Cardiac muscle cell (in vitro differentiated cells and primary cell): ENCODE results near the gene GADD45GIP1. TPM values are rescaled to one million over a fixed set of nuclear protein-coding genes. Genes with fewer than 3 reads are reported as not detected.

Experiments
- DNase-seq, 2 donors: peaks; one replicate each; pipeline versions ENCODE4 v3.0.0 to v3.0.0-alpha.2; 2010 to 2017; ENCODE audit warnings: low read depth in 1 of 2, low spot score in 1 of 2
- H3K27ac ChIP-seq: fragments of 200-600 bp; sonication (generic); 2 replicates; pipeline ENCODE4 v1.5.1; 2016
- H3K27me3 ChIP-seq: fragments of 200-600 bp; sonication (generic); 2 replicates; pipeline ENCODE4 v1.6.0; 2016; ENCODE audit warnings: control low read depth
- H3K36me3 ChIP-seq: fragments of 200-600 bp; sonication (generic); 2 replicates; pipeline ENCODE4 v1.5.1; 2016; ENCODE audit warnings: control low read depth
- H3K4me1 ChIP-seq: fragments of 200-600 bp; sonication (generic); 2 replicates; pipeline ENCODE4 v1.8.1; 2017; ENCODE audit warnings: low read depth, mild to moderate bottlenecking, mixed run types
- H3K4me3 ChIP-seq: fragments of 200-600 bp; sonication (generic); 2 replicates; pipeline ENCODE4 v1.5.1; 2016; ENCODE audit warnings: mild to moderate bottlenecking
- H3K9me3 ChIP-seq: fragments of 200-600 bp; sonication (generic); 2 replicates; pipeline ENCODE4 v1.5.1; 2017; ENCODE audit warnings: low read depth, mild to moderate bottlenecking, control low read depth
- polyA plus RNA-seq: library from polyadenylated mRNA; unstranded; fragments of >200 nt; fragmentation: Nextera tagmentation; extraction: Ambion mirVana; gene quantifications from 2 replicates; pipeline ENCODE4 v1.2.1, GENCODE V29; 2016
- total RNA-seq: library from RNA; depleted of rRNA; stranded (reverse); fragments of >200 nt; gene quantifications from 2 replicates; pipeline ENCODE4 v1.2.3, GENCODE V29; 2016
- TF ChIP-seq, protein P1 (sequence below): IDR thresholded peaks from 2 replicates; pipeline ENCODE4 v1.5.1; 2012; ENCODE audit warnings: low read depth, mild to moderate bottlenecking, low read length

The GADD45GIP1 gene
- total and polyA plus RNA-seq, 2 experiments from 2014 or later: 84.5 to 145 TPM

DNA sequence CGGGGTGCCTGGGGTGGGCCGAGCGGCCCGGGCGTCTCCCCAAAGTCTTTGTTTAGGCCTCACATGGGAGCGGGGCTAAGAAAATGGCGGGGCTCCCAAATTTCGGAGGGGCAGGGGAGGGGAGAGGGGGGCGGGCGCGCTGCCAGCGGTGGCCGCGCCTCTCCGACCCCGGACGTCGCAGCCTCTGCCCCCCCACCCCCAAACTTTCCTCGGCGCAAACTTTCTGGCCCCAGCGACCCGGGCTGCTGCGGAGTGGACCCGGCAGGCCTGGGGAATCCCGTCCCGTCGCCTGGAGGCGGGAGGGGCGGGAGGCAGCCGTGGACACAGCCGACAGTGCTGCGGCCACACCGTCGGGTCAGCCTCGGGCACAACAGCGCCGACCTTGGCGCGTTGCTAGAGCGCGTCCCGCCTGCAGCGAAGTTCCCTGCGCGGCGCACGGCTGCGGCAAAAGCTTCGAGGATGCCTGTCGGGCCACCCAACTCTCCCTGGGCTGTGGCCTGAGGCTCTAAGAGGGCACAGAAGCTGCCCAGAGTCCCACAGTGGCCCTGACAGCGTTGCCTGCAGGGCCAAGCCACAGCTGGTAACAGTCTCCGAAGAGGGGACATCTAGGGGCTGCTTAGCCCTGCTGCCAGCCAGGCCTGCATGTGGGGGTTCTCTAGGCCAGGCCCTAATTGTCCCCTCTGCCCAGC lies 39.5 kb upstream of the GADD45GIP1 start:
- Histone ChIP-seq H3K36me3 (no peaks in the 10 kb centered on the region), H3K27ac (no peak overlapping the region), H3K4me3 (peak overlapping the region; percentile 26), H3K4me1 (no peaks in the 10 kb centered on the region), H3K9me3 (no peaks in the 10 kb centered on the region), H3K27me3 (peaks cover 96% of the 10 kb centered on the region)
- TF ChIP-seq, protein P1, sequence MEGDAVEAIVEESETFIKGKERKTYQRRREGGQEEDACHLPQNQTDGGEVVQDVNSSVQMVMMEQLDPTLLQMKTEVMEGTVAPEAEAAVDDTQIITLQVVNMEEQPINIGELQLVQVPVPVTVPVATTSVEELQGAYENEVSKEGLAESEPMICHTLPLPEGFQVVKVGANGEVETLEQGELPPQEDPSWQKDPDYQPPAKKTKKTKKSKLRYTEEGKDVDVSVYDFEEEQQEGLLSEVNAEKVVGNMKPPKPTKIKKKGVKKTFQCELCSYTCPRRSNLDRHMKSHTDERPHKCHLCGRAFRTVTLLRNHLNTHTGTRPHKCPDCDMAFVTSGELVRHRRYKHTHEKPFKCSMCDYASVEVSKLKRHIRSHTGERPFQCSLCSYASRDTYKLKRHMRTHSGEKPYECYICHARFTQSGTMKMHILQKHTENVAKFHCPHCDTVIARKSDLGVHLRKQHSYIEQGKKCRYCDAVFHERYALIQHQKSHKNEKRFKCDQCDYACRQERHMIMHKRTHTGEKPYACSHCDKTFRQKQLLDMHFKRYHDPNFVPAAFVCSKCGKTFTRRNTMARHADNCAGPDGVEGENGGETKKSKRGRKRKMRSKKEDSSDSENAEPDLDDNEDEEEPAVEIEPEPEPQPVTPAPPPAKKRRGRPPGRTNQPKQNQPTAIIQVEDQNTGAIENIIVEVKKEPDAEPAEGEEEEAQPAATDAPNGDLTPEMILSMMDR: no peak
- peak in 1 of 2 donors; percentile 47 for DNase-seq

- Histone ChIP-seq H3K27ac (no peak overlapping the region), H3K36me3 (no peaks in the 10 kb centered on the region), H3K9me3 (no peaks in the 10 kb centered on the region), H3K4me3 (peak overlapping the region; percentile 26), H3K27me3 (peaks cover 96% of the 10 kb centered on the region), H3K4me1 (no peaks in the 10 kb centered on the region)
- peak in 1 of 2 donors; percentile 48 for DNase-seq
- TF ChIP-seq, protein P1: no peak
Measured at GRCh38 chr19:12995596-12996405, 38.8 kb upstream of the GADD45GIP1 start.

- Histone ChIP-seq H3K27me3 (peaks cover 96% of the 10 kb centered on the region), H3K4me3 (peak within 1 kb of the TSS; percentile 45), H3K36me3 (no peaks in the 10 kb centered on the region), H3K27ac (no peak within 1 kb of the TSS), H3K4me1 (no peaks in the 10 kb centered on the region), H3K9me3 (no peaks in the 10 kb centered on the region)
- peak; percentile 76 to 80 for DNase-seq
- TF ChIP-seq, protein P1: no peak
Measured at GRCh38 chr19:12994701-12995595, 37.9 kb upstream of the GADD45GIP1 start, which contains the start of gene NFIX. Gene NFIX (plus strand): TSS chr19:12995475. CDS start chr19:12995838, 363 bp downstream.

DNA sequence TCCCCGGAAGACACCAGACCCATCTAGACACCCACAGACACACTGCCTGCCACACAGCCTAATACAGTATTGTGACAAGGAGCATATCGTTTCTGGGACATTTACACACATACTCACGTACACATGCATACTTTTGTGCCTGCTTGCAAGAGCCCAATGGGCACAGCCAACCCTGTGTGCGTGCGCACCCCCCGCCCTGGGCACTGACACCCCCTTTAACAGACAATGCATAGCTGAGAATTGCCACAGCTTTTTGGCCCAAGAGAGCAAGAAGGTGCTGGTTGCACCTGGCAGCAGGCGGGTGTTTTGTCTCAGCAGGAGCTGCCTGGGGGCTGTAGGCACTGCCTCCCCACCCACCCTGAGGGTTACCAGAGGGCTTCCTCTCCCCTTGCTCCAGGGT lies 36.5 kb upstream of the GADD45GIP1 start:
- Histone ChIP-seq H3K27me3 (peaks cover 96% of the 10 kb centered on the region), H3K9me3 (no peaks in the 10 kb centered on the region), H3K36me3 (no peaks in the 10 kb centered on the region), H3K4me3 (no peak overlapping the region), H3K27ac (no peak overlapping the region), H3K4me1 (no peaks in the 10 kb centered on the region)
- DNase-seq: no peak
- TF ChIP-seq, protein P1: no peak

DNA sequence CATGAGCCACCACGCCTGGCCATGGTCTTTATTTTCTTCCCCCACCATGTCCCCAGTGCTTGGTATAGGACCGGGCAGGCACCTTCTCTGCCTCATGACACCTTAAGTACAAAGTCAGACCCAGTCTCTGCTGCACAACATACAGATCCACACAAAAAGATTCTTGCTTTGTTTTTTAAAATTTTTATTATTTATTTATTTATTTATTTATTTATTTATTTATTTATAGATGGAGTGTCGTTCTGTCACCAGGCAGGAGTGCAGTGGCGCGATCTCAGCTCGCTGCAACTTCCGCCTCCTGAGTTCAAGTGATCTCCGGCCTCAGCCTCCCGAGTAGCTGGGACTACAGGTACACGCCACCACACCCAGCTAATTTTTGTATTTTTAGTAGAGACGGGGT lies 35.7 kb upstream of the GADD45GIP1 start:
- Histone ChIP-seq H3K4me1 (no peaks in the 10 kb centered on the region), H3K36me3 (no peaks in the 10 kb centered on the region), H3K9me3 (no peaks in the 10 kb centered on the region), H3K27ac (no peak overlapping the region), H3K27me3 (peaks cover 96% of the 10 kb centered on the region), H3K4me3 (no peak overlapping the region)
- TF ChIP-seq, protein P1: no peak
- no peak for DNase-seq
